ENCODE data around the gene SREBF2. TPM values are rescaled to one million over a fixed set of nuclear protein-coding genes. Genes with fewer than 3 reads are reported as not detected.

The SREBF2 gene
- total RNA-seq, 2 experiments from 2014 or later = 150 to 157 TPM

Other genes with a start within 250 kb of the SREBF2 start
- 10 to 100 TPM; 44.4 to 46.2 TPM for gene PMM1, start 243.3 kb upstream of the SREBF2 start, total RNA-seq
- 10 to 100 TPM; 49.3 to 53.6 TPM for gene DESI1, start 212.1 kb upstream of the SREBF2 start, total RNA-seq
- gene XRCC6, start 211.8 kb upstream of the SREBF2 start, total RNA-seq = 100 to 1,000 TPM; 244 to 251 TPM
- gene SNU13, start 144.2 kb upstream of the SREBF2 start, total RNA-seq = 100 to 1,000 TPM; 166 to 176 TPM
- 10 to 100 TPM; 75.5 to 79.1 TPM for gene MEI1, start 133.6 kb upstream of the SREBF2 start, total RNA-seq
- 10 to 100 TPM; 17.9 to 20.3 TPM for gene CCDC134, start 32.4 kb upstream of the SREBF2 start, total RNA-seq
- gene SHISA8, start 82.0 kb downstream of the SREBF2 start, total RNA-seq = not detected
- 1 to 10 TPM; 2.3 to 2.6 TPM for gene TNFRSF13C, start 93.7 kb downstream of the SREBF2 start, total RNA-seq
- gene CENPM, start 114.0 kb downstream of the SREBF2 start, total RNA-seq = 10 to 100 TPM; 71.8 to 81.2 TPM
- 1 to 10 TPM; 2.8 to 3.2 TPM for gene SEPTIN3, start 136.3 kb downstream of the SREBF2 start, total RNA-seq
- gene WBP2NL, start 165.7 kb downstream of the SREBF2 start, total RNA-seq = 1 to 10 TPM; 2.0 to 2.3 TPM
- gene NAGA, start 237.7 kb downstream of the SREBF2 start, total RNA-seq = 10 to 100 TPM; 33.7 to 35.0 TPM
- gene PHETA2, start 241.1 kb downstream of the SREBF2 start, total RNA-seq = 1 to 10 TPM; 3.6 to 4.5 TPM
- 10 to 100 TPM; 92.7 to 98.1 TPM for gene SMDT1, start 246.6 kb downstream of the SREBF2 start, total RNA-seq

All from activated CD4-positive, alpha-beta memory T cell treated with anti-CD3 and anti-CD28 coated beads, Interleukin-2, amount 10 ng/mL, durations not matched to agents 7 days and 5 days (primary cell).